Left ventricle myocardium inferior (tissue), 1 donor: ENCODE results near the gene IER5. TPM values are rescaled to one million over a fixed set of nuclear protein-coding genes. Genes with fewer than 3 reads are reported as not detected.

Experiments used
- DNase-seq: peaks from one replicate; pipeline ENCODE4 v3.0.0-alpha.2; 2020
- H3K27ac ChIP-seq: fragments of 200-600 bp; replicated peaks from 2 replicates; pipeline ENCODE4 v1.8.0; 2021
- H3K27me3 ChIP-seq: fragments of 200-600 bp; 2 replicates; pipeline ENCODE4 v1.8.0; 2021; ENCODE audit warnings: low read depth
- H3K36me3 ChIP-seq: fragments of 200-600 bp; 2 replicates; pipeline ENCODE4 v1.8.0; 2021
- H3K4me1 ChIP-seq: fragments of 200-600 bp; 2 replicates; pipeline ENCODE4 v1.8.0; 2021
- H3K4me3 ChIP-seq: fragments of 200-600 bp; 2 replicates; pipeline ENCODE4 v1.8.0; 2021; ENCODE audit warnings: mild to moderate bottlenecking, moderate library complexity
- H3K9me3 ChIP-seq: fragments of 200-600 bp; replicated peaks from 2 replicates; pipeline ENCODE4 v1.8.0; 2021
- CTCF ChIP-seq: fragments of 200-600 bp; IDR thresholded peaks from 2 replicates; pipeline ENCODE4 v1.8.0; 2021; ENCODE audit warnings: antibody characterized with exemption, mild to moderate bottlenecking, borderline replicate concordance
- intact Hi-C: fragments of 100-400 bp; cut with micrococcal nuclease; formaldehyde crosslinking; loops from one replicate; pipeline ENCODE4 v1.11.0; 2022
- total RNA-seq: library from RNA; stranded (reverse); fragmentation: NEBNext Ultra II Directional; extraction: Animal tissue kit (Norgen Biotek cat#: 25700); gene quantifications from one replicate; pipeline ENCODE4 v1.2.1, GENCODE V29; 2021
- donor health status: DM: no; HTN: yes; CAD: no; lungs with severe emphysema.

IER5 gene
- total RNA-seq, 1 donor from 2014 or later: 22.1 TPM

DNA sequence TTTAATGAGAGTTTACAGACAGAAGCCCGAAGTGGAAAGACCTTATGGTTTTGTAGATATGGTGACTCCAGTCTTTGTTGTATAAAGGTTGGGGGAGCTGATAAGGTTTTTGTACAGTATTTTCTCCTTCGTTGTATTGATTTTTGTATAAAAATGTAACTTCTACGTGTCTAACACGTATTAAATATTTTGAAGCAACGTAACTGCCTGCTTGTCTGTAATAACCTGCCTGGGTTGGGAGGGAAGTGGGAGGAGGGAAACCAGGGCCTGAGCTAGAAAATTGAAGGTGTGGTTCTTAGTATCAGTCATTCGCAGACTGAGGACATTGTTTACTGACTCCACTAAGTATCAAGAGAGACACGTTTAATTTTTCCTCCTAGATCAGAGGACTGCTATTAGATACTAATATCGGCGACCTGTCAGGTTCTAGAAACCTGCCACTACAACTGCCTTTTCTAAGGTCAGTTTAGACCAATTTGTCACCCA lies 2.2 kb downstream of the IER5 start:
- intact Hi-C loops: no loop called here
- DNase-seq: no peak
- Histone ChIP-seq H3K4me1 (peaks cover 74% of the 10 kb centered on the region), H3K27me3 (no peaks in the 10 kb centered on the region), H3K36me3 (peaks cover 7% of the 10 kb centered on the region), H3K9me3 (no peaks in the 10 kb centered on the region), H3K4me3 (peak overlapping the region; percentile 81), H3K27ac (peak overlapping the region; percentile 96)
- no peak for TF ChIP-seq CTCF

DNA sequence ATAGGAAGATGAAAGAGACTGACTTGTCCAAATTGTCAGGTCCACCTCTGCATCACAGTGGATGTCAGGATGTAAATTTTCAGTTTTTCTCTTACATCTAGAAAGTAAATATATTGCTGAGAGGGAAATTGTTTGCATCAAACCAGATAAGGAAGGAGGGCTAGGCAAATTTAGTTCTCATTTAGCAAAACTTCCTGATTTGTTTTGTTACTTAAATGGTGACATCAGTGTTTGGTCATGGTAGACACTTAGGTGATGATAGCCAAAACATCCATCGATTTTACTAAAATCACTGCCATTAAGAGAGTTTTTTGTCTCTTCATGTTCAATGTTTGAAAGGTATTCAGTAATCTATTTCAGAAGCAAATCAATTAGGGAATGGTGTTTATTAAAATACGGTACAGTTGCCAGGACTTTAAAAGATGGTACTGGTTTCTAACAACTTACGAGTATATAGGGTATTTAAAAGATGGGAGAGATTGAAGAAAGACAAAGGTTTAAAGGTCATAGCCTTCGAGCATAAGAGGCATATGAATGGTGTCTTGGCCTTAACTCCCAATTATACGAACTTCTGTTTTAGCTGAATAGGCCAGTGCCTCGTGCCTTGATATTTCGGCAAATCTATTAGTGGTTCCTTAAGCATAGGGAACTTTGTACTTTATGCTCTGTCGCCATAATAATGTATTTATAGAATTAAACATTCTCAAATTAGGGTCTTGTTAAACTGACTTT lies 3.0 kb downstream of the IER5 start:
- intact Hi-C loops: no loop called here
- no peaks in the 10 kb centered on the region for H3K27me3 ChIP-seq
- H3K36me3 ChIP-seq: peaks cover 7% of the 10 kb centered on the region
- H3K4me1 ChIP-seq: peaks cover 82% of the 10 kb centered on the region
- no peaks in the 10 kb centered on the region for H3K9me3 ChIP-seq
- peak overlapping the region; percentile 81 for H3K4me3 ChIP-seq
- DNase-seq: no peak
- no peak for TF ChIP-seq CTCF
- H3K27ac ChIP-seq: peak overlapping the region; percentile 96

- Histone ChIP-seq H3K9me3 (no peaks in the 10 kb centered on the region), H3K27ac (peak overlapping the region; percentile 96), H3K4me1 (peaks cover 88% of the 10 kb centered on the region), H3K4me3 (peak overlapping the region; percentile 81), H3K27me3 (no peaks in the 10 kb centered on the region), H3K36me3 (peaks cover 7% of the 10 kb centered on the region)
- TF ChIP-seq CTCF: no peak
- no peak for DNase-seq
- intact Hi-C loops: no loop called here
These were observed 3.6 kb downstream of the IER5 start for GRCh38 chr1:181092056-181092455.

DNA sequence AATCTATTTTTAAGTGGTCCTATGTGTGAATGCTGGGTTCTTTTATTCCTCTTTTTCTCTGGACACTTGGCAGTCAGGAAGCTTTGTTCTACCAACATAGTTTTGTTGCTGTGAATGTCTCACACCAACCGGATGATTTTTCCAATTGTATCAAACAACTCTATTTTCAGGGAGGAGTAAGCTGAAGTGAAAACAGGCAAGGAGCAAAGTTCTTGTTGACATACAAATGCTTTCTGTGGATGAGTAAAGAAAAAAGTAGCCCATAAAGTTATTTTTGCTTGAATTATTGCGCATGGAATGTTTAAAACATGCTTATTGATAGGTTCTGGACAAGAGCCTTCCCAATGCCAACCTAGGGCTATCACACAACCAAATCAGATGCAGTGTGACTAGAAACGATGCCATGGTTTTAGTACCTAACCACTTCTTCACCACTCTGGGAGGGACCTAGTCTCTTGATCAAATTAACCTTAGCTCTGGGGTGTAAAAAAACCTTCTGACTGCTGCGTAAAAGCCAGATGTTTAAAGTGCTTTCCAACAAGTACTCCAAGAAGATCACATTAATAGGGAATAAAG lies 4.5 kb downstream of the IER5 start:
- intact Hi-C loops: no loop called here
- Histone ChIP-seq H3K9me3 (no peaks in the 10 kb centered on the region), H3K36me3 (peaks cover 7% of the 10 kb centered on the region), H3K4me1 (peaks cover 93% of the 10 kb centered on the region), H3K27me3 (no peaks in the 10 kb centered on the region), H3K27ac (peak overlapping the region; percentile 5), H3K4me3 (peak overlapping the region; percentile 81)
- TF ChIP-seq CTCF: no peak
- DNase-seq: no peak

DNA sequence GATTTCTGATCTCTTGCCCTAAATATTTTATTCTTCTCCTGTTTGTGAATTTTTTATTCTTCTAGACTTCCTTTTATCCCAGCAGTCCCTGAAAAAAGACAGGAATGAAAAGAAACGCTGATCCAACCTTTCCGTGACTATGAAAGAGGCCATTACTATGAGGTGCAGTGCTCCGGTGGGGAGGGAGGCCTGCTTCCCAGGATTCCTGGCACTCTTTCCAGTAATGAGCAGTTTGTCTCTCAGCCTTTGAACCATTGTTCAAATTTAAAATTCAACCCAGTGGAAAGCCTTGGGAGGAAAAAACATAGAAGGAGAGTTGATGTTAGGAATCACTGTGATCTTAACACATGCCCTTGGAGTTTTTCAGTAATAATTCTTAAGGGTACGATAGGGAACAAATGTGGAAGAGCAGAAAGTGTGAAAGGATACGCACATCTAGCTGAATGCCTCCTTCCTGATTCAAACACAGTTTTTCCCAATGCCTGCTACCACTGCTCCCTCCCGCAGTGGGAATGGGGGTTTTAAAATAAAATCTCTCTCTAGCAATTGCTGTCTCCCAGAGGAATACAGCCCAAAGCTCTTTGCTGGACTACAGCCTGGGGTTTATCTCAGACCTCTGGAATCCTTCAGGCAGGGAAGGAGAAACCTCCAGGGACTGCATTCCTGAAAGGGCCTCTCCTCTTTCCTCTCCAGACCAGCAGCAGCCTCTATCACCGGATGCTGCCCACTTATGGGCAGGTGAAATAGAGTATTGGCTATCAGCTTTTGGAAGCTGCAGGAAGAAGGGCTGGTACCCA lies 6.1 kb downstream of the IER5 start:
- H3K4me3 ChIP-seq: peak overlapping the region; percentile 31
- TF ChIP-seq CTCF: no peak
- no peak for DNase-seq

More for the DNA sequence above, 6.1 kb downstream of the IER5 start:
- Histone ChIP-seq H3K27ac (peak overlapping the region; percentile 78), H3K27me3 (no peaks in the 10 kb centered on the region), H3K36me3 (peaks cover 7% of the 10 kb centered on the region), H3K4me1 (peaks cover 91% of the 10 kb centered on the region), H3K9me3 (no peaks in the 10 kb centered on the region)
- intact Hi-C loops: no loop called here
